ENCODE data around the gene CCDC12.

DNA sequence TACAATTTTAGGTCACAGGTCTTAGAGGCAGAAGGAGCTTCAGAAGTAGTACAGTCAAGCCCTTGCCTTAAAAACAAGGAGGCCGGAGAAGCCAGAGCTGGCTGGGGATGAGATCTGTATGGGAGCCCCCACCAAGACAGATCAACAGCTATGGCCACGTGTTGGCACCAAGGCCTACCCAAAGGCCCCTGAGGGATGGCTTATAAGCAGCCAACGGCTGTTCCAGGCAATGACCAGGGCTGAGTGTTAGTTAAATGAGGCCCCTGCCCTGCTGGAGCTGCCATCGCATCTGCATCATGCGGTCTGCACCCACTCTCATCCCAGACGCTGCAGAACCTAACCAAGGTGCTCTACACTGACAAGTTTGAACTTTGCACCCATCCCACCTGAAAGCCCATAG is 43.3 kb downstream of the CCDC12 start:
- TF ChIP-seq, protein P1, sequence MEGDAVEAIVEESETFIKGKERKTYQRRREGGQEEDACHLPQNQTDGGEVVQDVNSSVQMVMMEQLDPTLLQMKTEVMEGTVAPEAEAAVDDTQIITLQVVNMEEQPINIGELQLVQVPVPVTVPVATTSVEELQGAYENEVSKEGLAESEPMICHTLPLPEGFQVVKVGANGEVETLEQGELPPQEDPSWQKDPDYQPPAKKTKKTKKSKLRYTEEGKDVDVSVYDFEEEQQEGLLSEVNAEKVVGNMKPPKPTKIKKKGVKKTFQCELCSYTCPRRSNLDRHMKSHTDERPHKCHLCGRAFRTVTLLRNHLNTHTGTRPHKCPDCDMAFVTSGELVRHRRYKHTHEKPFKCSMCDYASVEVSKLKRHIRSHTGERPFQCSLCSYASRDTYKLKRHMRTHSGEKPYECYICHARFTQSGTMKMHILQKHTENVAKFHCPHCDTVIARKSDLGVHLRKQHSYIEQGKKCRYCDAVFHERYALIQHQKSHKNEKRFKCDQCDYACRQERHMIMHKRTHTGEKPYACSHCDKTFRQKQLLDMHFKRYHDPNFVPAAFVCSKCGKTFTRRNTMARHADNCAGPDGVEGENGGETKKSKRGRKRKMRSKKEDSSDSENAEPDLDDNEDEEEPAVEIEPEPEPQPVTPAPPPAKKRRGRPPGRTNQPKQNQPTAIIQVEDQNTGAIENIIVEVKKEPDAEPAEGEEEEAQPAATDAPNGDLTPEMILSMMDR (IDR thresholded peaks at IDR 0.05): no peak
- no peak for TF ChIP-seq POLR2A (IDR thresholded peaks at IDR 0.05)
